ENCODE results near the gene NRIP1. TPM values are rescaled to one million over a fixed set of nuclear protein-coding genes. Genes with fewer than 3 reads are reported as not detected.

Gene NRIP1
- total RNA-seq, 1 donor from 2014 or later, result 113 TPM

GRCh38 chr21:15071009-15071408 is 6.2 kb upstream of the NRIP1 start:
- DNase-seq (ENCODE audit: low spot score in 2 of 2) (no peak), FAIRE-seq (no peak)

- FAIRE-seq, result no peak
- DNase-seq (ENCODE audit: low spot score in 2 of 2), result no peak
These were observed 1.3 kb upstream of the NRIP1 start for GRCh38 chr21:15066123-15066575.

- DNase-seq (ENCODE audit: low spot score in 2 of 2) (peak; percentile 53 to 58), FAIRE-seq (no peak)
These were observed 757 bp upstream of the NRIP1 start for GRCh38 chr21:15065392-15066122.

- FAIRE-seq, result no peak
These were observed 805 bp downstream of the NRIP1 start for GRCh38 chr21:15063814-15064575.

GRCh38 chr21:15063081-15063813 is 1.6 kb downstream of the NRIP1 start:
- FAIRE-seq, result no peak
- no peak for DNase-seq (ENCODE audit: low spot score in 2 of 2)

More at GRCh38 chr21:15063814-15064575, 805 bp downstream of the NRIP1 start:
- DNase-seq (ENCODE audit: low spot score in 2 of 2), result peak; percentile 48 to 60

- DNase-seq (ENCODE audit: low spot score in 2 of 2) (no peak), FAIRE-seq (no peak)
These were observed 2.2 kb downstream of the NRIP1 start for GRCh38 chr21:15062606-15062965.

- DNase-seq (ENCODE audit: low spot score in 2 of 2), result no peak
- no peak for FAIRE-seq
These were observed 2.8 kb downstream of the NRIP1 start for GRCh38 chr21:15061747-15062605.

- no peak for FAIRE-seq
- DNase-seq (ENCODE audit: low spot score in 2 of 2), result no peak
These were observed 3.5 kb downstream of the NRIP1 start for GRCh38 chr21:15061279-15061678.

GRCh38 chr21:15060543-15061175 is 4.1 kb downstream of the NRIP1 start:
- FAIRE-seq (no peak), DNase-seq (ENCODE audit: low spot score in 2 of 2) (no peak)

- FAIRE-seq (no peak), DNase-seq (ENCODE audit: low spot score in 2 of 2) (no peak)
These were observed 5.4 kb downstream of the NRIP1 start for GRCh38 chr21:15059397-15059796.

GRCh38 chr21:15058854-15059263 is 5.9 kb downstream of the NRIP1 start:
- DNase-seq (ENCODE audit: low spot score in 2 of 2), result no peak
- no peak for FAIRE-seq

GRCh38 chr21:15057285-15057684 is 7.5 kb downstream of the NRIP1 start:
- DNase-seq (ENCODE audit: low spot score in 2 of 2), result no peak
- FAIRE-seq, result no peak

GRCh38 chr21:15054606-15055239 is 10.1 kb downstream of the NRIP1 start:
- DNase-seq (ENCODE audit: low spot score in 2 of 2), result no peak
- no peak for FAIRE-seq

- FAIRE-seq, result no peak
- DNase-seq (ENCODE audit: low spot score in 2 of 2), result no peak
These were observed 10.7 kb downstream of the NRIP1 start for GRCh38 chr21:15054089-15054488.

- FAIRE-seq (peak; percentile 50), DNase-seq (ENCODE audit: low spot score in 2 of 2) (no peak)
These were observed 11.3 kb downstream of the NRIP1 start for GRCh38 chr21:15053500-15053899.

- no peak for DNase-seq (ENCODE audit: low spot score in 2 of 2)
- FAIRE-seq, result no peak
These were observed 12.4 kb downstream of the NRIP1 start for GRCh38 chr21:15052459-15052763.

GRCh38 chr21:15051644-15052458 is 12.9 kb downstream of the NRIP1 start:
- FAIRE-seq (no peak), DNase-seq (ENCODE audit: low spot score in 2 of 2) (no peak)

GRCh38 chr21:15050568-15051377 is 14.0 kb downstream of the NRIP1 start:
- DNase-seq (ENCODE audit: low spot score in 2 of 2) (no peak), FAIRE-seq (no peak)

All from frontal cortex (tissue), 4 donors.